ENCODE measurements around the gene ADAMTSL3. TPM values are rescaled to one million over a fixed set of nuclear protein-coding genes. Genes with fewer than 3 reads are reported as not detected.

ADAMTSL3 gene
- total and polyA plus RNA-seq, 2 donors (not counting 1 experiment from before 2014, with no cell fraction given), result 0.14 to 0.17 TPM

DNA sequence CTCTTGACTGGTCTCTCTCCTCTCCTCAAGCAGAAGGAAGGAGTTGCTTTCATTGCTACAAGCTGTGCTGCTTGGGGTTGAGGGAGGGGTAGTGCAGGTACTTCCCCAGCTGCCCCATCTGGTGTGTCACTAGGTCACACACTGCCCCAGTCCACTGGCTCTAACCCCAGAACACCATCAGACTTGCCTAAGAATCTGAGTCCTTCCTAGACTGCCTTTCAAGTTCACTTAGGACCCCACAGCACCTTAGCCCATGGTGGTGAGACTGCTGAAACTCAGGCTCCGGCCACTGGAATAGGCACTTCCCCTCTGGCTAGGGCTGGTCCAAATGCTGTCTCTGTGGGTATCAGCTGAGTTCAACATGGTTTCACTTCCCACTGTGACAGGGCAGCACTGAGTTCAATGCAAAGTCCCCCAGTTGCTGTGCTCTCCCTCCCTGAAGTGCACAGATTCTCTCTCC, 301.9 kb downstream of the ADAMTSL3 start:
- no peaks in the 10 kb centered on the region for H4K20me1 ChIP-seq (ENCODE audit: control insufficient read depth, extremely low read depth, insufficient read depth, low read length)
- no peak for TF ChIP-seq EZH2 (IDR thresholded peaks at IDR 0.05; ENCODE audit: low read length, missing control alignments)
- TF ChIP-seq, protein P1, sequence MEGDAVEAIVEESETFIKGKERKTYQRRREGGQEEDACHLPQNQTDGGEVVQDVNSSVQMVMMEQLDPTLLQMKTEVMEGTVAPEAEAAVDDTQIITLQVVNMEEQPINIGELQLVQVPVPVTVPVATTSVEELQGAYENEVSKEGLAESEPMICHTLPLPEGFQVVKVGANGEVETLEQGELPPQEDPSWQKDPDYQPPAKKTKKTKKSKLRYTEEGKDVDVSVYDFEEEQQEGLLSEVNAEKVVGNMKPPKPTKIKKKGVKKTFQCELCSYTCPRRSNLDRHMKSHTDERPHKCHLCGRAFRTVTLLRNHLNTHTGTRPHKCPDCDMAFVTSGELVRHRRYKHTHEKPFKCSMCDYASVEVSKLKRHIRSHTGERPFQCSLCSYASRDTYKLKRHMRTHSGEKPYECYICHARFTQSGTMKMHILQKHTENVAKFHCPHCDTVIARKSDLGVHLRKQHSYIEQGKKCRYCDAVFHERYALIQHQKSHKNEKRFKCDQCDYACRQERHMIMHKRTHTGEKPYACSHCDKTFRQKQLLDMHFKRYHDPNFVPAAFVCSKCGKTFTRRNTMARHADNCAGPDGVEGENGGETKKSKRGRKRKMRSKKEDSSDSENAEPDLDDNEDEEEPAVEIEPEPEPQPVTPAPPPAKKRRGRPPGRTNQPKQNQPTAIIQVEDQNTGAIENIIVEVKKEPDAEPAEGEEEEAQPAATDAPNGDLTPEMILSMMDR (conservative IDR thresholded peaks at IDR 0.05 in 1 of 2, IDR thresholded peaks at IDR 0.05 in 1 of 2; ENCODE audit: low read depth in 1 of 2, low read length in 2 of 2), result no peak
- H3K27ac ChIP-seq (ENCODE audit: insufficient read depth, low read length), result no peak overlapping the region

DNA sequence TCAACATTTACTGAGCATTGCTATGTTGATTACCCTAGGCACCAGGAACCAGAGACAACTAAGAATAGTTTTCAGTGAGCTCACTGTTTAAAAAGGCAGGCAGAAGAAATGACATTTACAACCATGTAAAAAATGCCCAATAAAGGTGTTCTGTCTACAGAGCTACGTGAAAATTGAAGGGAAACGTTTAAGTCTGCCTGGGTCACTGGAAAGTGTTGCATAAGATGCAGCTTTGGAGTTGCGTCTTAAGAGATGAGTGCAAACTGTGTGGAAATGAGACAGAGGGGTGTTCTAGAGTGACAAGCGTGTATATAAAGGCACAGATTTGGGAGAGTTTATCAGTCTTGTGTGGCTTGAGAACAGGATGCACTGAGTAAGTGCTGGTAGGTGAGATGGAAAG, 303.0 kb downstream of the ADAMTSL3 start:
- H3K4me3 ChIP-seq (replicated peaks in 1 of 4; ENCODE audit: control extremely low read depth in 1 of 4, insufficient read depth in 1 of 4, low read depth in 3 of 4, low read length in 4 of 4), result no peak overlapping the region
- H3K79me2 ChIP-seq (ENCODE audit: control insufficient read depth, insufficient read depth, low read length), result no peaks in the 10 kb centered on the region
- no peaks in the 10 kb centered on the region for H3K9me3 ChIP-seq (ENCODE audit: control insufficient read depth, insufficient read depth, low read depth, low read length)
- H3K4me2 ChIP-seq (ENCODE audit: extremely low read depth, insufficient read depth, low read length), result no peak overlapping the region
- no peaks in the 10 kb centered on the region for H3K36me3 ChIP-seq (ENCODE audit: control insufficient read depth, insufficient read depth, low read length)
- TF ChIP-seq EZH2 (IDR thresholded peaks at IDR 0.05; ENCODE audit: low read length, missing control alignments), result no peak
- TF ChIP-seq, protein P1 (conservative IDR thresholded peaks at IDR 0.05 in 1 of 2, IDR thresholded peaks at IDR 0.05 in 1 of 2; ENCODE audit: low read depth in 1 of 2, low read length in 2 of 2), result no peak
- H3K4me1 ChIP-seq (ENCODE audit: control insufficient read depth, extremely low read depth, insufficient read depth, low read length), result no peaks in the 10 kb centered on the region
- no peaks in the 10 kb centered on the region for H4K20me1 ChIP-seq (ENCODE audit: control insufficient read depth, extremely low read depth, insufficient read depth, low read length)
- H2AFZ ChIP-seq (ENCODE audit: low read length), result no peak overlapping the region
- H3K9ac ChIP-seq (ENCODE audit: insufficient read depth, low read length), result no peak overlapping the region
- DNase-seq (ENCODE audit: low read depth in 2 of 2), result no peak
- no peaks in the 10 kb centered on the region for H3K27me3 ChIP-seq (ENCODE audit: control insufficient read depth, insufficient read depth, low read length)
- no peak overlapping the region for H3K27ac ChIP-seq (ENCODE audit: insufficient read depth, low read length)

More for the DNA sequence above, 301.9 kb downstream of the ADAMTSL3 start:
- H3K4me2 ChIP-seq (ENCODE audit: extremely low read depth, insufficient read depth, low read length), result no peak overlapping the region
- H3K9ac ChIP-seq (ENCODE audit: insufficient read depth, low read length), result no peak overlapping the region
- H3K36me3 ChIP-seq (ENCODE audit: control insufficient read depth, insufficient read depth, low read length), result no peaks in the 10 kb centered on the region
- no peak overlapping the region for H2AFZ ChIP-seq (ENCODE audit: low read length)
- H3K27me3 ChIP-seq (ENCODE audit: control insufficient read depth, insufficient read depth, low read length), result no peaks in the 10 kb centered on the region
- H3K4me1 ChIP-seq (ENCODE audit: control insufficient read depth, extremely low read depth, insufficient read depth, low read length), result no peaks in the 10 kb centered on the region
- DNase-seq (ENCODE audit: low read depth in 2 of 2), result no peak
- H3K79me2 ChIP-seq (ENCODE audit: control insufficient read depth, insufficient read depth, low read length), result no peaks in the 10 kb centered on the region
- no peak overlapping the region for H3K4me3 ChIP-seq (replicated peaks in 1 of 4; ENCODE audit: control extremely low read depth in 1 of 4, insufficient read depth in 1 of 4, low read depth in 3 of 4, low read length in 4 of 4)
- no peaks in the 10 kb centered on the region for H3K9me3 ChIP-seq (ENCODE audit: control insufficient read depth, insufficient read depth, low read depth, low read length)

- no peaks in the 10 kb centered on the region for H3K9me3 ChIP-seq (ENCODE audit: control insufficient read depth, insufficient read depth, low read depth, low read length)
- no peaks in the 10 kb centered on the region for H3K79me2 ChIP-seq (ENCODE audit: control insufficient read depth, insufficient read depth, low read length)
- no peak overlapping the region for H3K4me3 ChIP-seq (replicated peaks in 1 of 4; ENCODE audit: control extremely low read depth in 1 of 4, insufficient read depth in 1 of 4, low read depth in 3 of 4, low read length in 4 of 4)
- no peak overlapping the region for H2AFZ ChIP-seq (ENCODE audit: low read length)
- TF ChIP-seq EZH2 (IDR thresholded peaks at IDR 0.05; ENCODE audit: low read length, missing control alignments), result no peak
- TF ChIP-seq, protein P1 (conservative IDR thresholded peaks at IDR 0.05 in 1 of 2, IDR thresholded peaks at IDR 0.05 in 1 of 2; ENCODE audit: low read depth in 1 of 2, low read length in 2 of 2), result no peak
- no peaks in the 10 kb centered on the region for H4K20me1 ChIP-seq (ENCODE audit: control insufficient read depth, extremely low read depth, insufficient read depth, low read length)
- no peaks in the 10 kb centered on the region for H3K36me3 ChIP-seq (ENCODE audit: control insufficient read depth, insufficient read depth, low read length)
- H3K27ac ChIP-seq (ENCODE audit: insufficient read depth, low read length), result no peak overlapping the region
- no peaks in the 10 kb centered on the region for H3K27me3 ChIP-seq (ENCODE audit: control insufficient read depth, insufficient read depth, low read length)
- H3K4me2 ChIP-seq (ENCODE audit: extremely low read depth, insufficient read depth, low read length), result no peak overlapping the region
- no peak overlapping the region for H3K9ac ChIP-seq (ENCODE audit: insufficient read depth, low read length)
- no peak for DNase-seq (ENCODE audit: low read depth in 2 of 2)
- no peaks in the 10 kb centered on the region for H3K4me1 ChIP-seq (ENCODE audit: control insufficient read depth, extremely low read depth, insufficient read depth, low read length)
These were observed 305.6 kb downstream of the ADAMTSL3 start for GRCh38 chr15:83959477-83959876.
